ENCODE data around the gene COPG2. TPM values are rescaled to one million over a fixed set of nuclear protein-coding genes. Genes with fewer than 3 reads are reported as not detected.

Gene COPG2
- total RNA-seq, 1 donor from 2014 or later, result 20.6 TPM

- H3K9ac ChIP-seq (ENCODE audit: low read length), result no peak overlapping the region
- H3K36me3 ChIP-seq (ENCODE audit: insufficient read depth, low read length), result no peaks in the 10 kb centered on the region
- H3K4me3 Mint-ChIP-seq (ENCODE audit: unreplicated experiment), result no peak overlapping the region
- H3K27ac ChIP-seq (ENCODE audit: low read depth, low read length), result no peak overlapping the region
- no peaks in the 10 kb centered on the region for H3K27me3 ChIP-seq (ENCODE audit: insufficient read depth, low read length)
- no peak overlapping the region for H3K27ac Mint-ChIP-seq (ENCODE audit: unreplicated experiment)
- H3K27me3 Mint-ChIP-seq (ENCODE audit: low read depth, unreplicated experiment), result no peaks in the 10 kb centered on the region
- H3K9me3 ChIP-seq (ENCODE audit: insufficient read depth, low read depth, low read length), result peaks cover 3% of the 10 kb centered on the region
- H3K4me3 ChIP-seq (ENCODE audit: insufficient read depth, low read depth, low read length), result no peak overlapping the region
- no peaks in the 10 kb centered on the region for H4K20me1 ChIP-seq (ENCODE audit: insufficient read depth, low read length)
- no peak for TF ChIP-seq EZH2 (IDR thresholded peaks at IDR 0.05; ENCODE audit: insufficient read depth, low read length)
- no peak for TF ChIP-seq CTCF (IDR thresholded peaks at IDR 0.05; ENCODE audit: insufficient read depth, low read depth, low read length)
- H3K79me2 ChIP-seq (ENCODE audit: insufficient read depth, low read length), result no peaks in the 10 kb centered on the region
- no peaks in the 10 kb centered on the region for H3K4me1 ChIP-seq (ENCODE audit: insufficient read depth, low read length)
- H2AFZ ChIP-seq (ENCODE audit: low read depth, low read length), result no peak overlapping the region
- FAIRE-seq, result no peak
- no peaks in the 10 kb centered on the region for H3K4me1 Mint-ChIP-seq (ENCODE audit: low read depth, unreplicated experiment)
- peaks cover 38% of the 10 kb centered on the region for H3K36me3 Mint-ChIP-seq (ENCODE audit: low read depth, unreplicated experiment)
- no peak overlapping the region for H3K4me2 ChIP-seq (ENCODE audit: low read length)
- DNase-seq (ENCODE audit: low read depth), result no peak
- H3K9me3 Mint-ChIP-seq (ENCODE audit: unreplicated experiment), result peaks cover 8% of the 10 kb centered on the region
Measured at GRCh38 chr7:130641040-130641439, 27.5 kb downstream of the COPG2 start.

GRCh38 chr7:130639388-130639787 lies 29.2 kb downstream of the COPG2 start:
- Mint-ChIP-seq H3K4me3 (ENCODE audit: unreplicated experiment) (no peak overlapping the region), H3K9me3 (ENCODE audit: unreplicated experiment) (peaks cover 8% of the 10 kb centered on the region), H3K27ac (ENCODE audit: unreplicated experiment) (no peak overlapping the region), H3K36me3 (ENCODE audit: low read depth, unreplicated experiment) (peaks cover 38% of the 10 kb centered on the region), H3K27me3 (ENCODE audit: low read depth, unreplicated experiment) (no peaks in the 10 kb centered on the region), H3K4me1 (ENCODE audit: low read depth, unreplicated experiment) (no peaks in the 10 kb centered on the region)
- Histone ChIP-seq H3K79me2 (ENCODE audit: insufficient read depth, low read length) (no peaks in the 10 kb centered on the region), H4K20me1 (ENCODE audit: insufficient read depth, low read length) (no peaks in the 10 kb centered on the region), H3K4me3 (ENCODE audit: insufficient read depth, low read depth, low read length) (no peak overlapping the region), H3K9me3 (ENCODE audit: insufficient read depth, low read depth, low read length) (peaks cover 3% of the 10 kb centered on the region), H3K9ac (ENCODE audit: low read length) (no peak overlapping the region), H3K27ac (ENCODE audit: low read depth, low read length) (no peak overlapping the region), H3K36me3 (ENCODE audit: insufficient read depth, low read length) (no peaks in the 10 kb centered on the region), H3K4me1 (ENCODE audit: insufficient read depth, low read length) (no peaks in the 10 kb centered on the region), H3K27me3 (ENCODE audit: insufficient read depth, low read length) (no peaks in the 10 kb centered on the region), H2AFZ (ENCODE audit: low read depth, low read length) (no peak overlapping the region), H3K4me2 (ENCODE audit: low read length) (no peak overlapping the region)
- TF ChIP-seq CTCF (IDR thresholded peaks at IDR 0.05; ENCODE audit: insufficient read depth, low read depth, low read length), result no peak
- no peak for TF ChIP-seq EZH2 (IDR thresholded peaks at IDR 0.05; ENCODE audit: insufficient read depth, low read length)
- no peak for FAIRE-seq
- no peak for DNase-seq (ENCODE audit: low read depth)

GRCh38 chr7:130632111-130632510 lies 36.4 kb downstream of the COPG2 start:
- no peak overlapping the region for H3K9ac ChIP-seq (ENCODE audit: low read length)
- H3K27ac ChIP-seq (ENCODE audit: low read depth, low read length), result no peak overlapping the region
- H3K36me3 ChIP-seq (ENCODE audit: insufficient read depth, low read length), result no peaks in the 10 kb centered on the region
- H3K9me3 ChIP-seq (ENCODE audit: insufficient read depth, low read depth, low read length), result peaks cover 3% of the 10 kb centered on the region
- no peaks in the 10 kb centered on the region for H3K27me3 ChIP-seq (ENCODE audit: insufficient read depth, low read length)
- Mint-ChIP-seq H3K9me3 (ENCODE audit: unreplicated experiment) (peaks cover 9% of the 10 kb centered on the region), H3K4me3 (ENCODE audit: unreplicated experiment) (no peak overlapping the region), H3K27me3 (ENCODE audit: low read depth, unreplicated experiment) (no peaks in the 10 kb centered on the region), H3K27ac (ENCODE audit: unreplicated experiment) (peak overlapping the region; percentile 37), H3K4me1 (ENCODE audit: low read depth, unreplicated experiment) (peaks cover 8% of the 10 kb centered on the region), H3K36me3 (ENCODE audit: low read depth, unreplicated experiment) (peaks cover 13% of the 10 kb centered on the region)
- TF ChIP-seq CTCF (IDR thresholded peaks at IDR 0.05; ENCODE audit: insufficient read depth, low read depth, low read length) (no peak), EZH2 (IDR thresholded peaks at IDR 0.05; ENCODE audit: insufficient read depth, low read length) (no peak)
- FAIRE-seq, result peak; percentile 86
- H2AFZ ChIP-seq (ENCODE audit: low read depth, low read length), result no peak overlapping the region
- no peaks in the 10 kb centered on the region for H3K79me2 ChIP-seq (ENCODE audit: insufficient read depth, low read length)
- DNase-seq (ENCODE audit: low read depth), result peak; percentile 63
- peak overlapping the region; percentile 49 for H3K4me2 ChIP-seq (ENCODE audit: low read length)
- H3K4me1 ChIP-seq (ENCODE audit: insufficient read depth, low read length), result no peaks in the 10 kb centered on the region
- no peak overlapping the region for H3K4me3 ChIP-seq (ENCODE audit: insufficient read depth, low read depth, low read length)
- no peaks in the 10 kb centered on the region for H4K20me1 ChIP-seq (ENCODE audit: insufficient read depth, low read length)
